HG03064 (cell line): Measurements from ENCODE around the gene GTF2H4.
"Not testable (repeated sequence)": the region's sequence is repeated elsewhere in the genome, so short reads cannot be mapped to it uniquely, and the experiment has no call there.

Experiments
- ATAC-seq: cut with Tn5 transposase; IDR thresholded peaks from one replicate; pipeline ENCODE4 v1.9.1; 2021; ENCODE audit warnings: low read depth; ENCODE audit not compliant: unreplicated experiment

GTF2H4 gene

GRCh38 chr6:30907758-30908591 is at the start of gene GTF2H4:
GTF2H4 (plus strand) TSS chr6:30908207.
- peak; percentile 87 for ATAC-seq

- ATAC-seq, result not testable (repeated sequence)
These were observed 48.3 kb upstream of the GTF2H4 start for GRCh38 chr6:30859726-30860125.

DNA sequence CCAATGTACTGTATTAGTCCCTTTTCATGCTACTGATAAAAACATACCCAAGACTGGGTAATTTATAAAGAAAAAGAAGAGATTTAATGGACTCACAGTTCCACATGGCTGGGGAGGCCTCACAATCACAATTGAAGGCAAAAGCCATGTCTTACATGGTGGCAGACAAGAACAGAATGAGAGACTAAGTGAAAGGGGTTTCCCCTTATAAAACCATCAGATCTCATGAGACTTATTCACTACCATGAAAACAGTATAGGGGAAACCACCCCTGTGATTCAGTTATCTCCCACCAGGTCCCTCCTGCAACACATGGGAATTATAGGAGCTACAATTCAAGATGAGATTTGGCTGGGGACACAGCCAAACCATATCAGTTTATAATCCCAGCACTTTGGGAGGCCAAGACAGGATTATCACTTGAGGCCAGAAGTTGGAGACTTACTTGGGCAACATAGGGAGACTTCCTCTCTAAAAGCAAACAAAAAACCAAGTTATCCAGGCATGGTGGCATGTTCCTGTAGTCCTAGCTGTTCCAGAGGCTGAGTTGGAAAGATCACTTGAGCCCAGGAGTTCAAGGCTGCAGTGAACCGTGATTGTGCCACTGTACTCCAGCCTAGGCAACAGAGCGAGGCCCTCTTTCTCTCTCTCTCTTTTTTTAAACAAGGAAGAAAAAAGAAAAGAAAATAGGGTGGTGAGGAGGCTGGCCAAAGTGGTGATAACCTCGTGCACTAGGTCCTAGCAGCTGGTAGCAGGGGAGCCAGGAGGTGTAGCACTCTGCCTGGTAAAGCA is 46.6 kb upstream of the GTF2H4 start:
- no peak for ATAC-seq

DNA sequence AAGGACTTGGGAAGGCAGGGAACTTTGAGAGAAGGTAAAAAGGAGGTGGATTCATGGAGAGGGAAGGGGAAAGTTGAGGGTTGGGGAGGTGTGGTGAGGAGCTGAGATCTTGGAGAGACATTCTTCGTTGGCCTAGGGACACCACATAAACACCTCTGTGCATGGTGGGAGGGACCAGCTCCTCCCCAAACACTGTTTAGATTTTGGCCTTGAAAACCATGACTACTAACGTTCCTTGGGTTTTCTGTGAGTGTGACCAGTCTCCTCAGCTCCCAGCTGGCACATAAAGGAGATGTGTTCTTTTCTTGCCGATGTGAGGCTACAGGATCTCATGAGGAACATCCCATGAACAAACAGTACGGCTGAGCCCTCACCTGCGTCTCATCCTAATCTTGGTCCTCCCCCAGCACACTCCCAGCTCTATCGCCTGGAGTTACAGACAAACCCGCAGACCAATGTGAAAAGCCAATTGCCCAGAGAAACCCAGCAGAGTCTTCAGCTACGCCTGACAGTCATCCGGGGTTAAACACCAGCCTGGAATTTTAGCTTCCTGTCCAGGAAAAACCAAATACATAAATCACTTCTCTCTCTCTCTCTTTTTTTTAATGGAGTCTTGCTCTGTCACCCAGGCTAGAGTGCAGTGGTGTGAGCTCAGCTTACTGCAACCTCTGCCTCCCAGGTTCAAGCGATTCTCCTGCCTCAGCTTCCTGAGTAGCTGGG is 45.7 kb upstream of the GTF2H4 start:
- no peak for ATAC-seq

GRCh38 chr6:30864325-30864724 is 43.7 kb upstream of the GTF2H4 start:
- no peak for ATAC-seq

- ATAC-seq, result not testable (repeated sequence)
These were observed 38.7 kb upstream of the GTF2H4 start for GRCh38 chr6:30869241-30869749.

GRCh38 chr6:30870546-30870945 is 37.5 kb upstream of the GTF2H4 start:
- no peak for ATAC-seq

DNA sequence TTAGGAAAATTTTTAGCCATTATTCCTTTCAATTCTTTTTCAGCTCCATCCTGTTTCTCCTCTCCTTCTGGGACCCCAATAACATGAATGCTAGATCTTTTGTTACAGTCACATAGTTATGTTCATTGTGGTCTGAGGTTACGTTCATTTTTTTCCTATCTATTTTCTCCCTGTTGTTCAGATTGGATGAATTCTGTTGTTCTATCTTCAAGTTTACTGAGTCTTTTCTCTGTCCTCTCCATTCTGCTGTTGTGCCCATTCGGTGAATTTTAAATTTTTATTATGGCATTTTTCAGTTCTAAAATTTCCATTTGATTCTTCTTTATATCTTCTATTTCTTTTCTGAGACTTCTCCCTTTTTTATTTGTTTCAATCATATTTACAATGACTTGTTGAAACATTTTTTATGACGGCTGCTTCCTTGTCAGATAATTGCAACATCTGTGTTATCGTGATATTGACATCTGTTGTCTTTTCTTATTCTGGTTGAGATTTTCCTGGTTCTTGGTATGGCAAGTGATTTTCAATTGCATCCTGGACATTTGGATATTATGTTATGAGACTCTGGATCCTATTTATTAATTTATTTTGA is 36.3 kb upstream of the GTF2H4 start:
- no peak for ATAC-seq

GRCh38 chr6:30873137-30873640 is 34.8 kb upstream of the GTF2H4 start:
- ATAC-seq, result no peak

DNA sequence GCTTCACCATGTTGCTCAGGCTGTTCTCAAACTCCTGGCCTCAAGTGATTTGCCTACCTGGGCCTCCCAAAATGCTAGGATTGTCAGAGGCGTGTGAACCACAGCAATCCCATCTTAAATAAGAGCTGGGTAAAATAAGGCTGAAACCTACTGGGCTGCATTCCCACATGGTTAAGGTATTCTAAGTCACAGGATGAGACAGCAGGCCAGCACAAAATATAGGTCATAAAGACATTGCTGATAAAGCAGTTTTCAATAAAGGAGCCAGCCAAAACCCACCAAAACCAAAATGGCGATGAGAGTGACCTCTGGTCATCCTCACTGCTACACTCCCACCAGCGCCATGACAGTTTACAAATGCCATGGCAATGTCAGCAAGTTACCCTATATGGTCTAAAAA is 34.2 kb upstream of the GTF2H4 start:
- not testable (repeated sequence) for ATAC-seq

DNA sequence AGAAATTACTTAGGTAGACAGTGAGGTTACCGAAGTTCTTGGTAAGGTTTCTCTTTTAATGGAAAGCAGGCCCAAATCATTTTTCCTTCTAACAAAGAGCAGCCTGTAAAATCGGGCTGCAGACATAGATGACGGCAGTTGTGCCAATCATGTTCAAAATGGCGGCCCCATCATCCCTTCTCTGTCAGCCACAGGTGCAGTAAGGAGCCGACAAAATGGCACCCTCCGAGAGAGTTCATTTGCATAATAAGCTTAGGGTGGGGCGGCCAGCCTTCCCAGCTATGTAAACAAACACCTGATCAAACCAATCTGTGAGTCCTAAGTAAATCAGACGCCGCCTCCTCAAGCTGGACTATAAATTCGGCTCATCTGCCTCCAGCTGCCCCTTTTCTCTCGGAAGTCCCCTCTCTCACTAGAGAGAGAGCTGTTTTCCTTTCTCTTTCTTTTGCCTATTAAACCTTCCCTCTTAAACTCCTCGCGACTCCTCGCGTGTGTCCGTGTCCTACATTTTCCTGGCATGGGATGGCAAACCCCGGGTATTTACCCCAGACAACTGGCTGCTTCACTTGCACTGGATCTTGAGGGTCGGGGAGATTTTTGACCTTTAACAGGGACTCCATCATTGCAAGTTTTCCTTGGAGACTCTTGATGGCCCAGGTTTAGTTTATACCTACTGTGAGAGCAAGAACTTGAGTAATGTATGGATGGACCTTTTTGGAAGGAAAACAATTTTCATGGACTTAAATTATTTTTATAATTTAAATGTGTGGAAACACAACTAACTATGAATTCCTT is 32.6 kb upstream of the GTF2H4 start:
- no peak for ATAC-seq

- ATAC-seq, result no peak
These were observed 31.8 kb upstream of the GTF2H4 start for GRCh38 chr6:30876039-30876730.

GRCh38 chr6:30877419-30878262 is 30.4 kb upstream of the GTF2H4 start:
- ATAC-seq, result no peak

DNA sequence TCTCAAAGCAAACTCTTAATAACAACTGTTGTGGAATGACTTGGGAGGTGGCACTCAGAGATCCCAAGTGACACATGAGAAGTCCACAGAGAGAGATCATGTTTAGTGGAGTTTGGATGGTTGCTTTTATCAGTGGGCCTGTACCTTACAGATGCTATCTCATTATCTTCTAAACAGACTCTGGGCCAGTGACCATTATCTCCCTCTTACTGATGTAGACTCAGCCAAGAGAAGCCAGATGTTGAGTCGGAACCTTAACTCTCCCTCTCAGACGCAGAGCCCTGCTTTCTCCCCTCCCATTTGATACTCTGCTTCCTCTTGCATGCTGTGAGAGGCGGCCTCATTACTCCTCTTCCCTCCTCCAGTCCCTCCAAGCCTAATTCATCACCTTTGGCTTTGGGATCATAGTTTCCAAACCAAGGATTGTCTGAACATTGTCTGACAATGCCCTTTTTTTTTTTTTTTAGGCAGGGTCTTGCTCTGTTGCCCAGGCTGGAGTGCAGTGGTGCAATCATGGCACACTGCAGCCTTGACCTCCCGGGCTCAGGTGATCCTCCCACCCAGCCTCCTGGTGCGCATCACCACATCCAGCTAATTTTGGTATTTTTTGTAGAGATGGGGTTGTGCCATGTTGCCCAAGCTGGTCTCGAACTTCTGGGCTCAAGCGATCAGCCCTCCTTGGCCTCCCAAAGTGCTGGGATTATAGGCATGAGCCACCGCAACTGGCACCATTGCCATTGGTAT is 28.2 kb upstream of the GTF2H4 start:
- ATAC-seq, result no peak

GRCh38 chr6:30880698-30881252 is 27.2 kb upstream of the GTF2H4 start:
- ATAC-seq, result no peak

DNA sequence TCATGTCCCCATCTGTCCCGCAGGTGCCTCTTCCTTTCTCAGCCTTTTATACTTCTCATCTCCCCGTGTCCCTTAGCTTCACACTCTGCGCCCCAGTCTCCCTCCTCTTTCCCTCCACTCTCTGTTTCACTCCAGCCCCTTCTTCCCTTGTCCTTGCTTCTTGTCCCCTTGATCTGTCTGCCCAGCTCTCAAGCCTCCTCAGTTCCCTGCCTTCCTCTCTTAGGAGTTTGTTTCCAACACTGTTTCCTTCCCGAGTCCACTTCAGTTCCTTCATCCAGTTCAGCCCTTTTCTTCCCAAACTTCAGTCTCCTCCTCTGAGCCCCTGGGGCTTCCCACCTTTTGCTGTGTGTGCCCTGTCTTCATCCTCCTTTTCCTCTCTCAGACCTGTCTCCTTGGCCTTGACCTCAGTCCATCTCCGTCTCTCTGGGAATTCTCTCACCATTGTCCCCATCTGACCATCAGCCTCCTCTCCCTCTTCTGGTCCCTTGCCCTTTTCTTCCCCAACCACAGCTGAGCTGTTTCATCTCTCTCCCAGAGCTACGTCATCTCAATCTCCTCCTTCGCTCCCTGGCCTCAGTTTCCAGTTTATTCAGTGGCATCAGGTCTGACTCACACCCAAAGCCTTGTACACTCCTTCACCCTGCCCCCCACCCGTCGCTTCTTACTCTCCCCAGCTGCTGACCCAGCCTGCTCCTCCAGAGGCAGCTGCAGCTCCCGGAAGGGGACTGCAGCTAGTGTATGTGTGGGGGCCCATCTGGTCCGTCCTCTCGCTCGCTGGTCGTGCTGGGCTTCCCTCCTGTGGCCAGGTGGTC is 26.4 kb upstream of the GTF2H4 start:
- no peak for ATAC-seq
